Measurements from ENCODE around the gene IL1R2. TPM values are rescaled to one million over a fixed set of nuclear protein-coding genes. Genes with fewer than 3 reads are reported as not detected.

IL1R2 gene
- polyA plus RNA-seq, 1 donor (not counting 4 experiments of a cell fraction or from before 2014, with no cell fraction given), result 57.3 TPM

DNA sequence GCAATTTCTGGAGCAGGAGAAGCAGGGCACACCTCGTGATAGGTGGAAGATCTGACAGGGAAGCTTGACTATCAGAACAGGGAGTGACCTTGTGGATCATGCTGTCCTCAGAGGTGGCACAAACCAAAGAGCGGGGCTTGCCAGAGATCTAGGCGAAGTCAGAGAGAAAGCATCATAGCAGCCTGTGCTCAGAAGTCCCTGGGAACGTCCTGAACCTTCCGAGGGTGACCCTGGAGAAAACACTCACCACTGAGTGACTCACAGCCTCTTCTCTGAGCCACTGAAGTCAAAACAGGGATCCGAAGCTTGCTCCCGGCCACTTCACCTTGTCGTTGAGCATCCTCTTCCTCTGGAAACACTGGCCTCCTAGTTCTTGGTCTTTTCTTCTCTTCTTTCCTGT lies 56.7 kb downstream of the IL1R2 start:
- no peak for FAIRE-seq
- dilution Hi-C loops (cut with MboI; ENCODE audit: extremely low pct_ligation_motif_present, low sequenced_read_pairs), result no loop called here
- no peaks in the 10 kb centered on the region for H3K27me3 ChIP-seq (ENCODE audit: control insufficient read depth, extremely low read depth, insufficient read depth, low read length)
- no peak overlapping the region for H3K4me3 ChIP-seq (ENCODE audit: control insufficient read depth in 2 of 3, extremely low read depth in 1 of 3, insufficient read depth in 2 of 3, low read depth in 1 of 3, low read length in 3 of 3)
- peak overlapping the region; percentile 6 for H3K4me2 ChIP-seq (ENCODE audit: control insufficient read depth, extremely low read depth, insufficient read depth, low read depth, low read length)
- no peak overlapping the region for H2AFZ ChIP-seq (ENCODE audit: control insufficient read depth, low read length)
- TF ChIP-seq CTCF (optimal IDR thresholded peaks at IDR 0.05 in 1 of 3, IDR thresholded peaks at IDR 0.05 in 1 of 3, conservative IDR thresholded peaks at IDR 0.05 in 1 of 3; ENCODE audit: extremely low read depth in 1 of 3, insufficient read depth in 2 of 3, low read length in 3 of 3), result no peak
- no peak for TF ChIP-seq EZH2 (IDR thresholded peaks at IDR 0.05; ENCODE audit: low read length)
- H3K9me1 ChIP-seq (ENCODE audit: control insufficient read depth, extremely low read depth, insufficient read depth, low read length), result no peaks in the 10 kb centered on the region
- DNase-seq (ENCODE audit: low read depth, low spot score), result no peak
- no peaks in the 10 kb centered on the region for H4K20me1 ChIP-seq (ENCODE audit: control insufficient read depth, extremely low read depth, insufficient read depth, low read length)
- no peak overlapping the region for H3K9ac ChIP-seq (ENCODE audit: control insufficient read depth, extremely low read depth, insufficient read depth, low read length)
- no peaks in the 10 kb centered on the region for H3K4me1 ChIP-seq (ENCODE audit: control insufficient read depth, extremely low read depth, insufficient read depth, low read length)
- no peaks in the 10 kb centered on the region for H3K79me2 ChIP-seq (ENCODE audit: control insufficient read depth, insufficient read depth, low read length)
- no peak overlapping the region for H3K27ac ChIP-seq (ENCODE audit: control insufficient read depth, insufficient read depth, low read length)
- no peaks in the 10 kb centered on the region for H3K9me3 ChIP-seq (ENCODE audit: control insufficient read depth, low read depth, low read length)
- H3K36me3 ChIP-seq (ENCODE audit: control insufficient read depth in 2 of 2, extremely low read depth in 1 of 2, insufficient read depth in 2 of 2, low read length in 2 of 2), result no peaks in the 10 kb centered on the region

GRCh38 chr2:102049756-102050443 lies 58.1 kb downstream of the IL1R2 start:
- Histone ChIP-seq H3K4me3 (ENCODE audit: control insufficient read depth in 2 of 3, extremely low read depth in 1 of 3, insufficient read depth in 2 of 3, low read depth in 1 of 3, low read length in 3 of 3) (no peak overlapping the region), H3K4me1 (ENCODE audit: control insufficient read depth, extremely low read depth, insufficient read depth, low read length) (no peaks in the 10 kb centered on the region), H3K36me3 (ENCODE audit: control insufficient read depth in 2 of 2, extremely low read depth in 1 of 2, insufficient read depth in 2 of 2, low read length in 2 of 2) (no peaks in the 10 kb centered on the region), H3K9me1 (ENCODE audit: control insufficient read depth, extremely low read depth, insufficient read depth, low read length) (no peaks in the 10 kb centered on the region), H4K20me1 (ENCODE audit: control insufficient read depth, extremely low read depth, insufficient read depth, low read length) (no peaks in the 10 kb centered on the region), H3K27me3 (ENCODE audit: control insufficient read depth, extremely low read depth, insufficient read depth, low read length) (no peaks in the 10 kb centered on the region), H3K9me3 (ENCODE audit: control insufficient read depth, low read depth, low read length) (no peaks in the 10 kb centered on the region), H3K9ac (ENCODE audit: control insufficient read depth, extremely low read depth, insufficient read depth, low read length) (no peak overlapping the region), H2AFZ (ENCODE audit: control insufficient read depth, low read length) (peak overlapping the region; percentile 40), H3K79me2 (ENCODE audit: control insufficient read depth, insufficient read depth, low read length) (no peaks in the 10 kb centered on the region), H3K4me2 (ENCODE audit: control insufficient read depth, extremely low read depth, insufficient read depth, low read depth, low read length) (no peak overlapping the region), H3K27ac (ENCODE audit: control insufficient read depth, insufficient read depth, low read length) (no peak overlapping the region)
- dilution Hi-C loops (cut with MboI; ENCODE audit: extremely low pct_ligation_motif_present, low sequenced_read_pairs), result no loop called here
- FAIRE-seq, result no peak
- no peak for DNase-seq (ENCODE audit: low read depth, low spot score)
- TF ChIP-seq CTCF (optimal IDR thresholded peaks at IDR 0.05 in 1 of 3, IDR thresholded peaks at IDR 0.05 in 1 of 3, conservative IDR thresholded peaks at IDR 0.05 in 1 of 3; ENCODE audit: extremely low read depth in 1 of 3, insufficient read depth in 2 of 3, low read length in 3 of 3), result no peak
- TF ChIP-seq EZH2 (IDR thresholded peaks at IDR 0.05; ENCODE audit: low read length), result no peak

All from keratinocyte (primary cell).